Fibroblast of skin of right biceps (primary cell): ENCODE data around the gene RTN4.
"Not testable (repeated sequence)": the region's sequence is repeated elsewhere in the genome, so short reads cannot be mapped to it uniquely, and the experiment has no call there.

Source experiments
- DNase-seq: peaks from one replicate; pipeline ENCODE4 v3.0.0-alpha.2; 2013

Gene RTN4

DNA sequence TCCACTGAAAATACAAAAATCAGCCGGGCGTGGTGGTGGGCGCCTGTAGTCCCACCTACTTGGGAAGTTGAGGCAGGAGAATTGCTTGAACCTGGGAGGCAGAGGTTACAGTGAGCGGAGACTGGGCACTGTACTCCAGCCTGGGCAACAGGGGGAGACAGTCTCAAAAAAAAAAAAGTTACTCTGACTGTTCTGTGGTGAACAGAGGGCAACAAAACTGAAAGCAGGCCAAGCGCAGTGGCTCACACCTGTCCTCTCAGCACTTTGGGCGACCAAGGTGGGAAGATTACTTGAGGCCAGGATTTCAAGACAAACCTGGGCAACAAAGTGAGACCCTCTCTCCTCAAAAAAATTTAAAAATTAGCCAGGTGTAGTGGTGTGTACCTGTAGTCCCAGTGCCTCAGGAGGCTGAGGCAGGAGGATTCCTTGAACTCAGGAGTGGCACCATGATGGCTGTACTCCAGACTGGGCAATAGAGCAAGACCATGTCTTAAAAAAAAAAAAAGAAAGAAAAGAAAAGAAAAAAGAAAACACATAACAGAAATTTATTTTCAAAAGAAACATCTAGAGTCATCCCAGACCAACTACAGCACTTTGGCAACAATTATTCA lies 13.6 kb upstream of the RTN4 start:
- no peak for DNase-seq

GRCh38 chr2:55063226-55063625 lies 13.0 kb upstream of the RTN4 start:
- no peak for DNase-seq

DNA sequence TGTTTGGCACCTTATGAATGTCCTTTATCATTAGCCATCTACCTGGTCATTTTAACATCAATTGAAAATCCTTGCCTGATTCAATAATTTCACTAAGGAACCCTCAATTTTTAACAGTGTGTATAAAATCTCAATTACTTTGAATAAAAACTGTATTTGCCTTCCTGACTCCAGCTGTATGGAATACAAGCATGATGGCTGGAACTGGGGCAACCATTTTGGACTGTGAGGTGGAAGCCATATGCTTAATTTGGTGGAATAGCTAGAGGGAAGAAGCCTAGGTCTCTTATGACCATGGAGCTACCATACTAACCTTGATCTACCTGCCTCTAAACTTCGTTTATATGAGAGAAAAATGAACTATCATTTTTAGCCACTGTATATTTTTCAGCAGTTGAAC lies 12.5 kb upstream of the RTN4 start:
- no peak for DNase-seq

DNA sequence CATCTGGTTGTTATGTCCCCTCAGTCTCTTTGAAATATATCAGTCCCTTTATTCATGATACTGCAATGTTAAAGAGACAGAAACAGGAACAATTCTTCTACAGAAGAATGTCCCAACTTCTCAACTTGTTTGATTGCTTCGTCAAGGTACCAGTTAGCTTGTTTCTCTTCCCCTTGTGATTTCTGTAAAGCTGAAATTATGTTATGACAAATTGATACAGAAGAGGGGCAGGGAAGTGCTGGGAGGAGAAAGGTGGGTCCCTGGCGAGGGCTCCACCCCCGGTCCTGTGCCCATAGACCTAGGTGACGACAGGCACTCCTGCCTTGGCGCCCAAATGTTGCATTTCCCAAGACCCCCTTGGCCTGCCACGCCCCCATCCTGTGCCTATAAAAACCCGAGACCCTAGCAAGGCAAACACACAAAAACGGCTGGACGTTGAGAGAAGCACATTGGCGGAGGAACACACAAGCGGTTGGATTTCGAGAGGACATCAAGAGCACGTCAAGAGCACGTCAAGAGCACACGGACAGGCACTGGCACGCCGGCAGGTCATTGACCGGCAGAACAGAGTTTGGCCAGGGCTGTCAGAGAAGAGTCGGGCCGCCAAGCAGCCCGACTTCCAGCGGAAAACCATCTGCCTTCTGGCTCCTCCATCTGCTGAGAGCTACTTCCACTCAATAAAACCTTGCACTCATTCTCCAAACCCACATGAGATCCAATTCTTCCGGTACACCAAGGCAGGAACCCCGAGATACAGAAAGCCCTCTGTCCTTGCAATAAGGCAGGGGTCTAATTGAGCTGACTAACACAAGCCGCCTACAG lies 11.5 kb upstream of the RTN4 start:
- DNase-seq: no peak

DNA sequence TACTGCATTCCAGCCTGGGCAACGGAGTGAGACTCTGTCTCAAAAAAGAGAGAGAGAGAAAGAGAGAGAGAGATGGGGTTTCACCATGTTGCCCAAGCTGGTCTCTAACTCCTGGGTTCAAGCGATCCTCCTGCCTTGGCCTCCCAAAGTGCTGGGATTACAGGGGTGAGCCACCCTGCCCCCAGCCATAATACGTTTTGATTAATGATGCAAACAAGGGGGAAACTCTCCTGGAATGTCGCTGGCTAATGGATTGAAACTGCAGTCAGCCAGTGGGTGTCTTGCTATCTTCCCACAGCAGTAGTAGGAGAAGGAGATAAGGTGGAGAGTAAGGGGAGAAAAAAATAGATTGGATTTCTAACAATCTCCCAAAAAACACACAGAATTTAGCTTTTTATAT lies 9.5 kb upstream of the RTN4 start:
- no peak for DNase-seq

DNA sequence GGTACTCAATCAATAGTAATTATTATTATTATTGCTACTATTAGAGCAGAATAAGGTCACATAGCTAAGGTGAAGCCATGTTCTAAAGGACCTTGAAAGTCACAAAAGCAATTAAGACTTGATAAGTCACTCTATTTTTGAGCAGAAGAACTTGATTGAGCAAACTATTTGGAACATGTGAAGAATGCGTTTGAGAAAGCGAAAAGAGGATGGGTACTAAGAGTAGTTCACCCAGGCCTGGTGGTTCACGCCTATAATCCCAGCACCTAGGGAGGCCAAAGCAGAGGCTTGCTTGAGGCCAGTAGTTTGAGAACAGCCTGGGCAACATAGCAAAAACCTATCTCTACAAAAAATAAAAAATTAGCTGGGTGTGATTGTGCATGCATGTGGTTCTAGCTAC lies 7.2 kb upstream of the RTN4 start:
- DNase-seq: no peak

DNA sequence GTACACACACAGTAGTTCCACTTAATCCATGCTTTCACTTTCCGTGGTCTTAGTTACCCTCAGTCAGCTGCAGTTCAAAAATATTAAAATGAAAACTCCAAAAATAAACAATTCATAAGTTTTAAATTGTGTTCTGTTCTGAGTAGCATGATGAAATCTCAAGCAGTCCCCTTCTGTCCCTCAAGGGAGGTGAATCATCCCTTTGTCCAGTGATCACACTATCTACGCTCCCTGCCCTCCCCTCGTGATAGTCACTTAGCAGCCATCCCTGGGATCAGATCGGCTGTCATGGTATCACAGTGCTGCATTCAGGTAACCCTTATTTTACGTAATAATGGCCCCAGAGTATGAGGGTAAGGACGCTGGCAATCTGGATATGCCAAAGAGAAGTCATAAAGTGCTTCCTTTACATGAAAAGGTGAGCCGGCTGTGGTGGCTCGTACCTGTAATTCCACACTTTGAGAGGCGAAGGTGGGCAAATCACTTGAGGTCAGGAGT lies 5.8 kb upstream of the RTN4 start:
- peak; percentile 54 for DNase-seq

GRCh38 chr2:55054106-55054875 lies 4.0 kb upstream of the RTN4 start:
- DNase-seq: no peak

DNA sequence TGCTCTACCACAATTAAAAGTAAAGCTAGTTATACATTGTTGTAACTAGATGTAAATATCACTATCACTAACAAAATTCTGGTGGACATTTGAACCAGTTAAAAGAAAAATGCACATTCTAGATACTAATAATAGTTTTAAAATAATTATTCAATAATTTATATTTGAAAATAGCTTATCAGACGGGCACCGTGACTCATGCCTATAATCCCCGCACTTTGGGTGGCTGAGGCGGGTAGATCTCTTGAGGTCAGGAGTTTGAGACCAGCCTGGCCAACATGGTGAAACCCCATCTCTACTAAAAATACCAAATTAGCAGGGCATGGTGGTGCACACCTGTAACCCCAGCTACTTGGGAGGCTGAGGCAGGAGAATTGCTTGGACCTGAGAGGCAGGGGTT lies 3.0 kb upstream of the RTN4 start:
- DNase-seq: not testable (repeated sequence)

- DNase-seq: no peak
These were observed 2.1 kb upstream of the RTN4 start for GRCh38 chr2:55052129-55053061.

DNA sequence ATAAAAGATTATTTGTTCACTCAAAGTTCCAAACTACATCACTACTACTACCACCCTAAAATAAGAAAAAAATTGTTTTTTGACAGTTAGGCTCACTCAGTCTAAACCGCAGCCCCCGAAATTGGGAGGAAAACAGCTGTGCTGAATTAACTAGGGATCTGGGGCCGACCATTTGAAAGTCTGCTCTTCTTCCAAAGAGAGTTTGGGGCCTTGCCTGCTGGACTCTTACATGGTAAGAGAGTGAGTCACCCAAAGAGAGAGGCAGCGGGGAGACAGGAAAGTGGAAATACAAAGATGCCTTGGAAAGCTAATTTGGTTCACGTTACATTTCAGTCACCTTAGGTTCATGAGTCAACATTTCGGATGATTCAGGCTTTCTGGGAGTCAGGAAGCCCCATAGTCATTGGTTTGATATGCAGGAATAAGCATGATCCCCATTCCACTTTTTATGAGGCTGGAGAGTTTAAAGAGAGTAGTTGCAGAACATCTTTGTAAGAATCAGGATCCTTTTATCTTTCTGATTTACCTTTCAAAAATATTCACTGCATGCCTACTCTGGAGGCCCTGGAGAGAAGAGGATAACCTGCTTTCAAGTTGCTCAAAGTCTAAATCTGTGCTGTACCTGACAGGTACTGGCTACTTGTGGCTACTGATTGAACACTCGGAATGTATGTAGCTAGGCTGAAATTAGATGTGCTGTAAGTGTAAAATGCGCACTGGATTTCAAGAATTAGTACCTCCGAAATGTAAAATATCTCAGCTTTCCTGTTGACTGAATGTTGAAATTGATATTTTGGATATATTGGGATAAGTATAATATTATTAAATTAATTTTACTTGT lies 995 bp upstream of the RTN4 start:
- peak; percentile 100 for DNase-seq

- DNase-seq: no peak
These were observed 491 bp downstream of the RTN4 start for GRCh38 chr2:55049821-55050099.

GRCh38 chr2:55049043-55049820 lies 1.0 kb downstream of the RTN4 start:
- DNase-seq: peak; percentile 78

DNA sequence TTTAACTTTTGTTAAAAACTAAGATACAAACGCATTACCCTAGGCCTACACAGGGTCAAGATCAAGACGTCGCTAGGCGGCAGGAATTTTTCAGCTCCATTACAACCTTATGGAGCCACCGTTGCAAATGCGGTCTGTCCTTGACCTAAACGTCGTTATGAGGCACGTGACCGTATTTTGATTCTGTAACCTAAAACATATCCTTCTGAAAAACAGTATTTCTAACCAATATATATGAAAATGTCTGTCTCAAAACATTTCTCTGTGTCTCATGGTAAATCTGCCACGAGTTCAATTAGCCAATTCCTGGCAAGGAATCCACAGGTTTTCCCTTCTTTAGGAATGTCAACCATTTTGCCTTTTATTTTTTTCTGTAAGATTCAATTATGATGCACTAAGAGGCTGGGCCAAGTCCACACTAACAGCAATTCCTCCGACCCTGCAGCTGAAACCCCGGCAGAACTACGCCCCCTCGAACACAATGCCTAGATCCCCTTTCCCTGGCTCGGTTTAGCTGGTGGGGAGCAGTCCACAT lies 1.7 kb downstream of the RTN4 start:
- peak; percentile 52 for DNase-seq

DNA sequence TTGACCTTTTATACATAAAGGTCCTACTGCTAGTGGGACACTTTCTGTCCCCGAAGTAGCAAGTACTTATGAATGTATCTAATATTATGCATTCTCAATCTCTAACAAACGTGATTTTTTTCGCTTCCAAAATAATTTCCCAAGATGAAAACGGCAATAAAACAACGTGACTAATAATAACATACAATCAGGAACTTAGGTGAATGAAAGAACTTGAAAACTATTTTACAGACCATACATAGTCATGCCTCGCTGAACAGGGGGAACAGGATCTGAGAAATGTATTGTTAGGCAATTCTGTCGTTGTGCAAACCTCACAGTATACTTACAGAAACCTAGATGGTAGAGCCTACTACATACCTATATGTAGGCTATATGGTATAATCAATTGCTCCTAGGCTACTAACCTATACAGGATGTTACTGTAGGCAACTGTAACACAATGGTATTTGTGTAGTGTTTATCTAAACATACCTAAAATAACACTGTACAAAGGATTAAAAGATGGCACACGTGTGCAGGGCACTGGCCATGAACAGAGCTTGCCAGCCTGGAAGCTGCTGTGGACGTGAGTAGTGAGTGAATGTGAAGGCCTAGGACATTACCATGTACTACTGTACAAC lies 2.5 kb downstream of the RTN4 start:
- peak; percentile 42 for DNase-seq

- no peak for DNase-seq
These were observed 4.5 kb downstream of the RTN4 start for GRCh38 chr2:55045780-55046179.

DNA sequence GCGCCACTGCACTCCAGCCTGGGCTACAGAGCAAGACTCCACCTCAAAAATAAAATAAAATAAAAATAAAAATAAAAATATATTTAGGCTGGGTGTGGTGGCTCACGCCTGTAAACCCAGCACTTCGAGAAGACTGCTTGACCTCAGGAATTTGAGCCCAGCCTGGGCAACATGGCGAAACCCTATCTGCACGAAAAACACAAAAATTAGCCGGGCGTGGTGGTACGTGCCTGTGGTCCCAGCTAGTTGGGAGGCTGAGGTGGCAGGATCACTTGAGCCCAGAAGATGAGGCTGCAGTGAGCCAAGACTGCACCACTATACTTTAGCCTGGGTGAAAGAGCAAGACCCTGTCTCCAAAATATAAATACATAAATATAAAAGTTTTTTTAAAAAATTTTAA lies 6.4 kb downstream of the RTN4 start:
- DNase-seq: no peak

GRCh38 chr2:55038428-55038827 lies 11.8 kb downstream of the RTN4 start:
- DNase-seq: peak; percentile 44

DNA sequence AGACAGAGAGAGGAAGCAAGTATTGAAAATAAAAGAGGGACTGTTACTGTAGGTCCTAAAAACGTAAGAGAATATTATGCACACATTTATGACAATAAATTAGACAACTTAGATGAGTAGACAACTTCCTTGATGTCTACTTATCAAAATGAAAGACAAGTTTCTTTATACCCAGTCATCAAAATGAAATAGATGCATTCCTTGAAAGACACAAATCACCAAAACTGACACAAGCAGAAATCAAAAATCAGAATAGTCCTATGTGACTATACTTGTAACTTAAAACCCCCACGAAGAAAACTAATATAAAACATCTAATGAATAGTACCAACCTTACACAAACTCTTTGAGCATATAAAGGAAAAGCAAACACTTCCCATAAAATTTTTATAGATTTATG lies 14.5 kb downstream of the RTN4 start:
- DNase-seq: no peak

DNA sequence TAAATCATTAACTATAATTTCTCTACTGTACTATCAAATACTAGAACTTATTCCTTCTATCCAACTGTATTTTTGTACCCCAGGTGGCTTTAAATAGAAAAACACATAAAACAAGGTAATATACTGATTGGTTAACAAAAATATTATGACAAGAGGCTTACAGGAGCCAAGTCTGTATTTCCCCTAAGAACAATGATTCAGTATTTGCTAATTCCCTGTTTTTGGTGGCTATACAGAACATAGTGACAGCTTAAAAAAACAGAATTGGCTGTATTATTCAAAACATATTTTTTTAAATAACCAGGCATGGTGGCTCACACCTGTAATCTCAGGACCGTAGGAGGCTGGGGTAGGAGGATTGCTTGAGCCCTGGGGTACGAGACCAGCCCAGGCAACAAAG lies 16.3 kb downstream of the RTN4 start:
- DNase-seq: no peak
